ENCODE measurements around the gene VPS13C. TPM values are rescaled to one million over a fixed set of nuclear protein-coding genes. Genes with fewer than 3 reads are reported as not detected.

Gene VPS13C
- total and polyA plus RNA-seq, 2 donors (not counting 1 experiment from before 2014, with no cell fraction given), result 40.0 to 236 TPM

GRCh38 chr15:61888074-61888780 lies 172.0 kb downstream of the VPS13C start:
- Histone ChIP-seq H3K4me2 (replicated peaks; ENCODE audit: low read depth, low read length, poor library complexity, severe bottlenecking) (no peak overlapping the region), H3K27ac (ENCODE audit: low read length in 2 of 2) (no peak overlapping the region), H3K36me3 (replicated peaks in 1 of 2; ENCODE audit: control extremely low read depth in 1 of 2, control insufficient read depth in 1 of 2, extremely low read depth in 1 of 2, insufficient read depth in 2 of 2, low read length in 1 of 2) (peaks cover 8 to 45% of the 10 kb centered on the region in 2 experiments), H3K9me3 (ENCODE audit: control extremely low read depth in 1 of 3, control insufficient read depth in 2 of 3, insufficient read depth in 1 of 3, low read length in 2 of 3) (peaks cover 6 to 13% (median 8%) of the 10 kb centered on the region in 3 donors), H3K9ac (ENCODE audit: low read length) (no peak overlapping the region), H3K27me3 (replicated peaks in 1 of 4; ENCODE audit: control extremely low read depth in 1 of 4, control insufficient read depth in 3 of 4, insufficient read depth in 4 of 4, low read length in 3 of 4) (no peaks in the 10 kb centered on the region), H3K4me1 (ENCODE audit: control insufficient read depth in 2 of 2, insufficient read depth in 2 of 2, low read length in 2 of 2) (no peaks in the 10 kb centered on the region), H2AFZ (ENCODE audit: insufficient read depth, low read depth, low read length, poor library complexity, severe bottlenecking) (no peak overlapping the region), H3K4me3 (ENCODE audit: control extremely low read depth in 1 of 5, extremely low read depth in 1 of 5, insufficient read depth in 1 of 5, low read depth in 2 of 5, low read length in 4 of 5) (no peak overlapping the region), H3K79me2 (ENCODE audit: control insufficient read depth, insufficient read depth, low read length) (no peaks in the 10 kb centered on the region), H4K20me1 (ENCODE audit: control insufficient read depth, insufficient read depth, low read length, poor library complexity, severe bottlenecking) (no peaks in the 10 kb centered on the region)
- no peak overlapping the region for H3K4me3 Mint-ChIP-seq
- POLR2A ChIA-PET, result no interaction called here
- ATAC-seq (ENCODE audit: low read depth), result no peak
- WGBS (ENCODE audit: insufficient coverage), result no CpG with 5 or more reads among the region's 5 CpGs
- TF ChIP-seq EZH2 (IDR thresholded peaks at IDR 0.05; ENCODE audit: borderline replicate concordance, insufficient read depth, low read depth, low read length, poor library complexity, severe bottlenecking), result no peak
- TF ChIP-seq CTCF (IDR thresholded peaks at IDR 0.05), result no peak
- no peak for DNase-seq
- intact Hi-C loops (cut with micrococcal nuclease), result no loop called here
- H3K4me1 Mint-ChIP-seq, result no peaks in the 10 kb centered on the region
- H3K27ac Mint-ChIP-seq, result no peak overlapping the region
- CTCF ChIA-PET, result interaction anchor here (1.3 to 1.4 kb wide), 3 partner anchors 17 to 54 kb away, joined by 4 read pairs; no protein-coding TSS in a partner anchor
- H3K27me3 Mint-ChIP-seq, result no peaks in the 10 kb centered on the region
- peaks cover 5% of the 10 kb centered on the region for H3K9me3 Mint-ChIP-seq (ENCODE audit: insufficient read depth)

GRCh38 chr15:61880084-61880483 lies 180.2 kb downstream of the VPS13C start:
- CTCF ChIA-PET, result interaction anchor here (0.6 kb wide), 1 partner anchor 130 kb away, joined by 3 read pairs; no protein-coding TSS in a partner anchor
- ATAC-seq (ENCODE audit: low read depth), result no peak

More at GRCh38 chr15:61880084-61880483, 180.2 kb downstream of the VPS13C start:
- no peaks in the 10 kb centered on the region for H3K9me3 Mint-ChIP-seq (ENCODE audit: insufficient read depth)
- no peak overlapping the region for H3K27ac Mint-ChIP-seq
- POLR2A ChIA-PET, result no interaction called here
- H3K27me3 Mint-ChIP-seq, result no peaks in the 10 kb centered on the region
- H3K4me3 Mint-ChIP-seq, result no peak overlapping the region
- no peak overlapping the region for H3K9ac ChIP-seq (ENCODE audit: low read length)
- peaks cover 0 to 43% of the 10 kb centered on the region in 2 experiments for H3K36me3 ChIP-seq (replicated peaks in 1 of 2; ENCODE audit: control extremely low read depth in 1 of 2, control insufficient read depth in 1 of 2, extremely low read depth in 1 of 2, insufficient read depth in 2 of 2, low read length in 1 of 2)
- no peaks in the 10 kb centered on the region for H3K9me3 ChIP-seq (ENCODE audit: control extremely low read depth in 1 of 3, control insufficient read depth in 2 of 3, insufficient read depth in 1 of 3, low read length in 2 of 3)
- intact Hi-C loops (cut with micrococcal nuclease), result no loop called here
- 100% methylated on average over 1 of the region's 5 CpGs for WGBS (ENCODE audit: insufficient coverage)
- H2AFZ ChIP-seq (ENCODE audit: insufficient read depth, low read depth, low read length, poor library complexity, severe bottlenecking), result no peak overlapping the region
- no peak for DNase-seq
- TF ChIP-seq EZH2 (IDR thresholded peaks at IDR 0.05; ENCODE audit: borderline replicate concordance, insufficient read depth, low read depth, low read length, poor library complexity, severe bottlenecking) (no peak), CTCF (IDR thresholded peaks at IDR 0.05) (no peak)
- H4K20me1 ChIP-seq (ENCODE audit: control insufficient read depth, insufficient read depth, low read length, poor library complexity, severe bottlenecking), result no peaks in the 10 kb centered on the region
- no peak overlapping the region for H3K4me3 ChIP-seq (ENCODE audit: control extremely low read depth in 1 of 5, extremely low read depth in 1 of 5, insufficient read depth in 1 of 5, low read depth in 2 of 5, low read length in 4 of 5)
- H3K4me1 ChIP-seq (ENCODE audit: control insufficient read depth in 2 of 2, insufficient read depth in 2 of 2, low read length in 2 of 2), result no peaks in the 10 kb centered on the region
- no peaks in the 10 kb centered on the region for H3K79me2 ChIP-seq (ENCODE audit: control insufficient read depth, insufficient read depth, low read length)
- H3K4me1 Mint-ChIP-seq, result peaks cover 3% of the 10 kb centered on the region
- H3K27me3 ChIP-seq (replicated peaks in 1 of 4; ENCODE audit: control extremely low read depth in 1 of 4, control insufficient read depth in 3 of 4, insufficient read depth in 4 of 4, low read length in 3 of 4), result no peaks in the 10 kb centered on the region
- no peak overlapping the region for H3K27ac ChIP-seq (ENCODE audit: low read length in 2 of 2)
- no peak overlapping the region for H3K4me2 ChIP-seq (replicated peaks; ENCODE audit: low read depth, low read length, poor library complexity, severe bottlenecking)
